Fibroblast of mammary gland (primary cell): ENCODE results near the gene R3HDM1.

Experiments used
- DNase-seq: peaks from one replicate; pipeline ENCODE4 v3.0.0-alpha.2; 2010; ENCODE audit warnings: low read depth
- H3K4me3 ChIP-seq: 2 replicates; pipeline ENCODE4 v1.5.1; 2011; ENCODE audit warnings: low read depth, mild to moderate bottlenecking, low read length, moderate library complexity; ENCODE audit not compliant: control insufficient read depth
- CTCF ChIP-seq: conservative IDR thresholded peaks from 2 replicates; pipeline ENCODE4 v1.5.1; 2011; ENCODE audit warnings: low read depth, low read length, inconsistent platforms; ENCODE audit not compliant: control insufficient read depth, insufficient read depth

R3HDM1 gene

GRCh38 chr2:135587958-135588357, 56.7 kb downstream of the R3HDM1 start:
- no peak overlapping the region for H3K4me3 ChIP-seq
- TF ChIP-seq CTCF, result no peak
- DNase-seq, result no peak

GRCh38 chr2:135590619-135591260, 59.5 kb downstream of the R3HDM1 start:
- no peak for DNase-seq
- TF ChIP-seq CTCF, result no peak
- H3K4me3 ChIP-seq, result no peak overlapping the region

GRCh38 chr2:135600915-135601314, 69.6 kb downstream of the R3HDM1 start:
- TF ChIP-seq CTCF, result peak; percentile 3
- DNase-seq, result peak; percentile 29
- H3K4me3 ChIP-seq, result no peak overlapping the region

GRCh38 chr2:135603543-135603942, 72.3 kb downstream of the R3HDM1 start:
- no peak for DNase-seq
- TF ChIP-seq CTCF, result no peak
- no peak overlapping the region for H3K4me3 ChIP-seq

GRCh38 chr2:135607561-135607960, 76.3 kb downstream of the R3HDM1 start:
- no peak overlapping the region for H3K4me3 ChIP-seq
- no peak for TF ChIP-seq CTCF
- peak; percentile 61 for DNase-seq

- no peak for TF ChIP-seq CTCF
- DNase-seq, result no peak
- no peak overlapping the region for H3K4me3 ChIP-seq
Measured at GRCh38 chr2:135612319-135612718, 81.0 kb downstream of the R3HDM1 start.

GRCh38 chr2:135615404-135615803, 84.1 kb downstream of the R3HDM1 start:
- H3K4me3 ChIP-seq, result no peak overlapping the region
- TF ChIP-seq CTCF, result no peak
- no peak for DNase-seq
